ENCODE results near the gene RET.
A peak's percentile ranks its signal among the peaks of the same experiment; 100 is the strongest.

Gene RET

GRCh38 chr10:43111101-43111500 is 34.2 kb downstream of the RET start:
- DNase-seq: no peak

GRCh38 chr10:43111921-43112607 is 35.2 kb downstream of the RET start:
- no peak for DNase-seq

DNA sequence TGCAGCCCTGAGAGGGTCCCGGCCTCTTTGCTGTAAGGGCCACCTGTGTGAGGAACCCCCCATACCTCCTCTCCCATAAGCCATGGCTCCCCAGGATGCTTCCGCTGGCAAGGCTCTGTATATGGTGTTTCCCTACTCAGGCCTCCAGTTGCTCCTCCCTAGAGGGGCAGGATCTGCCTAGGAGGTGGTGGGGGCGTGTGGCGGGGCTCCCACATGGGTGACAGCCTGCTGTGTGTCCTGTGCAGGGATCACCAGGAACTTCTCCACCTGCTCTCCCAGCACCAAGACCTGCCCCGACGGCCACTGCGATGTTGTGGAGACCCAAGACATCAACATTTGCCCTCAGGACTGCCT is 35.7 kb downstream of the RET start:
- no peak for DNase-seq

DNA sequence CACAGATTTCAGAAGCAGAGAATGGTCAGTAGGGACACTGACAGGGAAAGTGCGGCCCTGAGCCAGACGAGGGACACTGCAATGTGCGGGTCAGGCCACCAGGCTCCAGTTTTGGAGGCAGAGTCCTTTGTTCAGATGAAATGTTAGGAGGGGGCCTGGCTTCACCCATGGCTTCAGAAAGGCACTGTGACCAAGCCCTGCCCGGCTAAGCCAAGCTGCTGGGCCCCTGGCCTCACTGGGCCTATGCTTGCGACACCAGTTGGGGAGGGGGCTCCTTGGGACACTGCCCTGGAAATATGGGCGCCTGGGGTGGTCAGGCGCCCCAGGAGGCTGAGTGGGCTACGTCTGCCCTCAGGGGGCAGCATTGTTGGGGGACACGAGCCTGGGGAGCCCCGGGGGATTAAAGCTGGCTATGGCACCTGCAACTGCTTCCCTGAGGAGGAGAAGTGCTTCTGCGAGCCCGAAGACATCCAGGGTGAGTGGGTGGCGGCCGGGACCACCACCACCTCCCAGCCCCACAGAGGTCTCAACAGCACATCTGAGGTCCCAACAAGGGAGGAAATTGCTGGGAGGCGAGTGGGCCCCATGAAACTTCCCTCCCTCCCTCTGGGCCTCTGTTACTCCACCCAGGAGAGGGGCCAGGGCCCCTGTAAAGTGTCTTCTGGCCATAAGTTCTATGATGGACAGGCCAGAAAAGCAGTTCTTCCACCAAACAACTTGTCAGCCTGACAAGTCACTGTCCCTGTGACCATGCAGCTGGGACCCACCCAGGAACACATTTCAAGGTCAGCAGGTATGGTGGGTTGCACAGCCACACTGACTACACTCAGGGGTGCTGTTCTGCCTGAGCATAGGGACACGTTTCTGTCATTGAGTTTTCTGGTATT is 36.6 kb downstream of the RET start:
- DNase-seq: no peak

DNA sequence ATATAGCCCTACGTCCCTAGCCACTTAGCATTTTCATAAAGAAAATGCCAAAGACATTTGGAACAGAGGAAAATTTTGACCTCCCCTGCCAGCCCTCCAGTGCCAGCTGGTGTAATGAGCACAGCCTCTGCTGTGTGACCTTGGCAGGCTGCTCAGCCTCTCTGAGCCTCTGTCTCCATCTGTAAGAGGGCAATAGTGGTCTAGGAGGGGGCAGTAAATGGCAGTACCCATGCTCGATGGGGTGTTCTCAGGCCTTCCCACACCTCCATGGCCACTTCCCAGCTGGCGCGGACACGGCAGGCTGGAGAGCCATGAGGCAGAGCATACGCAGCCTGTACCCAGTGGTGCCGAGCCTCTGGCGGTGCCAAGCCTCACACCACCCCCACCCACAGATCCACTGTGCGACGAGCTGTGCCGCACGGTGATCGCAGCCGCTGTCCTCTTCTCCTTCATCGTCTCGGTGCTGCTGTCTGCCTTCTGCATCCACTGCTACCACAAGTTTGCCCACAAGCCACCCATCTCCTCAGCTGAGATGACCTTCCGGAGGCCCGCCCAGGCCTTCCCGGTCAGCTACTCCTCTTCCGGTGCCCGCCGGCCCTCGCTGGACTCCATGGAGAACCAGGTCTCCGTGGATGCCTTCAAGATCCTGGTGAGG is 37.3 kb downstream of the RET start:
- DNase-seq: no peak

DNA sequence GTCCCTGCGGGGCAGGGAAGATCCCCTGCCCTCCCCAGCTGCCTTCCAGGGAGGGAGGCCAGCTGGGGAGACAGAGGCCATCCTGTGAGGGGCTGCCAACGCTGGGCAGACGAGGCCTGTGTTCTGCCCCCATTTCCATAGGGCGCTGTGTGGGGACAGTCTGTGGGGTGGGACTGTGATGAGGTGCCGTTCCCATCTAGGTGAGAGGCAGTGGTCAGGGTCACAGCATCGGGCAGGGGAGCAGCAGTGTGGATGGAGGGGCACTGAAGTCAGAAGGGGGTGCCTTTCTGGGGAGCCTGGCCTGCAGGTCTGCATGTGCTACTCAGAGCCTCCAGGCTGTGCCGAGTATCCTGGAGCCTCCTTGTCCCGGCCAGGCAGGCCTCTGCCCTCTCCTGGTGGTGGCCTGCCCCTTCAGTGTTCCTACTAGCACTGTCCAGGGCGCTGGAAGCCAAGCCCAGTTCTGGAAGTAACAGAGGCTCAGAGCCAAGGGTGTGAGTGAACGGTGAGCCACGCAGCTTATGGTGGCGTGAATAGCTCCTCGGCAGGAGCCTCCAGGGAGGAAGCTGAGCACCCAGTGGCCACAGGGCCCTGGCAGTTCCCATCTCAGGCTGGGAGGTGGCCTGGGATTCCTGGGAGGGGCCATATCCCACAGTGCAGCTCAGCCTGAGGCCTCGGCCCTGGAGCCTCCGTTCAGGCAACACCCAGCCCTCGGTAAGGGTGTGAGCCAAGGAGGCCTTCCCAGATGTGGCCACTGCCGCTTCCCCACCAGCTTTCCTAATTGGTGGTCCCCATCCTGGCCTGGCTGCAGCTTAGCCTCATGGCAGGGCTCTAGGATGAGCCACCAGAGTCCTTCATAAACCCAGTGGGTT is 38.1 kb downstream of the RET start:
- DNase-seq: no peak

- DNase-seq: no peak
These were observed 39.2 kb downstream of the RET start for GRCh38 chr10:43115881-43116595.

- DNase-seq: no peak
These were observed 39.7 kb downstream of the RET start for GRCh38 chr10:43116596-43116995.

DNA sequence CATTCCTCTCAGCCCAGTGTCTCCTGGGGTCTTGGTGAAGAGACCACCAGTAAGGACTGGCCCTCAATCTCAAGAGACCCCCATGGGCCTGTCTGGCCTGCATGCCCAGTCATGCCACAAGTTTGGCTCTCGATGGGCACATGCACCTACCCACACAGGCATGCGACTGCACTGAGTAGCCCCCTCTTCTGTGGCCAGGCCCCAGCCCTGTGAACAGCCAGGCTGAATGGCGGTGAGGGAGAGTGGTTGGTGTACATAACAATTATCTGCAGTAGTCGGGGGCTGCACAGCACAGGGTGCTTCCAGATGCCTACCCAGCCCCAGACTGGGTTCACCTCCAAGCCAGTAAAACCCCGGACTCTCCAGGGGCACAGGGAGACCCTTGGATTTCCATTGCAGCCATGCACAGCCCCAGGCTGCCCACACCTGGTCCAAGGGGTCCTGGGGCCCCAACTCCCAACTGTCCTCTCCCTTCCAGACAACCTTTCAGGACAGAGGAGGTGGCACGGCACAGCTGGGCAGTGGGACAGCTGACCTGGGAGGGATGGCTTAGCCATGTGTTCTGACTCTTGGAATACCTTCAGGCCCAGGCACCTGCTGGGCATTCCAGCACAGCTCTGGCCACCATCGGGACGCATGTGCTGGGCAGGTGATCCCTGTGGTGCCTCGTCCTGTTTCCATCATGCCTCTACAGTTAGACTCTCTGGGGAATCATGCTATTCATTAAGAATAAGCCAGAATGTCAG is 40.3 kb downstream of the RET start:
- DNase-seq: no peak

DNA sequence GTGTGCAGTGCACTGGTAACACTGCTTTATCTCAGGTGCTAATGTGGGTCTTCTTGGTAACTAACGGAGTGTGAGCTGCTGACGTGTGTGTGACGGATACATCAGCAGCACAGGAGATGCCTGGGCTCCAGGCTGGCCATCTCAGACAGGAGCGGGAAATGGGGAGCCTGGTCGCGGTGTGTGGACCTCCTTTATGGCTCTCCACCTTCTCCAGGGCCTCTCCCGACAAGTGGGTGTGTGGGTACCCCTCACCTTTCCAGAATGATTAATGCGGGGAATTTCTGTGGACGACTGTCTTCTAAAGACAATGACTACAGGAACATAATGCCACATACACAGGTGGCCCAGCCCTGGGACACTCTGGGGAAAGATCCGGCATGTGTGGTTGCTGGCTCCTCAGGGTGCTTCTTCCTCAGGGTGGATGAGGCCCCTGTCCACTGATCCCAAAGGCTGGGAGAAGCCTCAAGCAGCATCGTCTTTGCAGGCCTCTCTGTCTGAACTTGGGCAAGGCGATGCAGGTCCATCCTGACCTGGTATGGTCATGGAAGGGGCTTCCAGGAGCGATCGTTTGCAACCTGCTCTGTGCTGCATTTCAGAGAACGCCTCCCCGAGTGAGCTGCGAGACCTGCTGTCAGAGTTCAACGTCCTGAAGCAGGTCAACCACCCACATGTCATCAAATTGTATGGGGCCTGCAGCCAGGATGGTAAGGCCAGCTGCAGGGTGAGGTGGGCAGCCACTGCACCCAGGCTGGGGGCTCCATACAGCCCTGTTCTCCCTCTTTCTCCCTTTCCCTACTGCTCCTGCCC is 41.1 kb downstream of the RET start:
- no peak for DNase-seq

- DNase-seq: no peak
These were observed 42.0 kb downstream of the RET start for GRCh38 chr10:43118631-43119415.

- no peak for DNase-seq
These were observed 42.7 kb downstream of the RET start for GRCh38 chr10:43119416-43120115.

DNA sequence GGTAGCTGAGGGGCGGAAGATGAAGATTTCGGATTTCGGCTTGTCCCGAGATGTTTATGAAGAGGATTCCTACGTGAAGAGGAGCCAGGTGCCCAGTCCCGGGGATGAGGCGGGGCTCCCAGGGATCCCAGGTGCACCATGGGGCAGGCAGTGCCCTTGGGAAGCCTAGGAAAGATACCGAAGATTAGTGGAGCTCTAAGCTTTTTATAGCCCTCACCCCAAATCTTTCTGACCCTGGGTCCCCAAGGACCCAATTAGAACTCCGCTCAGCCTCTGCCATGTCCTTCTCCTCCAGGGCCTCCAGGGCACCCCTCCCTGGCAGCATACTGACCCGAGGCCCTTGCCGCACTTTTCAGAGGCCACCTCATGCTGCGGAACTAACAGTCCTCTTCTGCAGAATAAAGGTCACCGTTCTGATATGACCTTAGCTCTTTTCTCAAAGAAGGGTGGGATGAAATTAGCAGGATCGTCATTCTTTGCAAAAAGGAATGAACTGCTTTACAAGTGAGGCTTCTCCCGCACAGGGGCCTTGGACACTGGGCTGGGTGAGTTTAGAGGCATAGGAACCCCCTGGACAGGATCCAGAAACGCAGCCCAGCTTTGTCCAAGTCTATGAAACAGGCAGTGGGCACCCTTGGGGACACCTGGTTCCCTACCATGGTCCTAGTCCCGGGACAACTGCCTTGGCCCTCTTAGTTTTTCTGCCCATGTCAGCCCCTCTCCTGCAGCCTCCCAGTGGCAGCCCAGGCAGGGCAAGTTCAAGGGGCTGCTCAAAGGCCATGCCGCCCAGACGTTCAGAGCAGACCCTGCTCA is 43.5 kb downstream of the RET start:
- DNase-seq: no peak

- DNase-seq: peak; percentile 56
These were observed 44.1 kb downstream of the RET start for GRCh38 chr10:43120929-43121314.

GRCh38 chr10:43121444-43121843 is 44.6 kb downstream of the RET start:
- DNase-seq: no peak

DNA sequence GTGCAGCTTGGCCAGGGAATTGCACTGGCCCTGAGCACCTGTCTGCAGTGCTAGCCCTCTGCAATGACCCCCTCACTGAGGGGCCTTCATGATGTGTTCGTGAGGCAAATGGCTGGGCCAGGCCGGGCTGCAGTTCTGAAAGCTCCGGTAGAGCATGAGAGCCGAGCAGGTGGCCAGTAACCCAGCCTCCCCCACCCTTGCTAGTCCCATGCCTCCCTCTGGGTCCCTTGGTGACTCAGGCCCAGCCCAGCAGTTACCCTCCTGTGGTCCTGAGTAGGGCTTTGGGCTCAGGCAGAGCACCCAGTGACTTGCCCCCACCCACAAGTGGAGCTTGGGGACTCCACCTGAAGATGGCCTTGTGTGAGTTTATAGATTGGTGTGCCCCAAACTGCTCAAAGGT is 45.2 kb downstream of the RET start:
- no peak for DNase-seq

DNA sequence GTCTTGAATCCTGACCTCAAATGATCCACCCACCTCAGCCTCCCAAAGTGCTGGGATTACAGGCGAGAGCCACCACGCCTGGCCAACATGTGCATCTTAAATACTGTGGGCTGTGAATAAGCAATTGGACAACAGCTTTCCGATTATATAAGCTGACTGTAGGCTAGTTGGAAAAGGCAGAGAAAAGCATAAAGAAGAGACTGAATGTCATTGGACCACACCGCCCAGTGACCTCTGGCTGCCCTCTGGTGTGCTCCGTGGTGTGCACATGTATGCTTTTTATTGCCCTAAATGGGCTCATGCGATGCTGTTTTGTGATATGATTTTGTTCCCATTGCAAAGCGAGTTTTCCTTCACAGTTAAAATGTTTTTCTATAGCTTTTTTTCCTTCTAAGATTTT is 46.0 kb downstream of the RET start:
- DNase-seq: no peak

- DNase-seq: no peak
These were observed 46.7 kb downstream of the RET start for GRCh38 chr10:43123361-43124093.
